LNCAP (cell line): ENCODE results near the gene SETD2.

ENCODE experiments used
- TF ChIP-seq, protein P1 (sequence below): fragments of 450-650 bp; IDR thresholded peaks from 2 replicates; pipeline ENCODE4 v1.5.1; 2017; ENCODE audit warnings: mild to moderate bottlenecking

SETD2 gene

DNA sequence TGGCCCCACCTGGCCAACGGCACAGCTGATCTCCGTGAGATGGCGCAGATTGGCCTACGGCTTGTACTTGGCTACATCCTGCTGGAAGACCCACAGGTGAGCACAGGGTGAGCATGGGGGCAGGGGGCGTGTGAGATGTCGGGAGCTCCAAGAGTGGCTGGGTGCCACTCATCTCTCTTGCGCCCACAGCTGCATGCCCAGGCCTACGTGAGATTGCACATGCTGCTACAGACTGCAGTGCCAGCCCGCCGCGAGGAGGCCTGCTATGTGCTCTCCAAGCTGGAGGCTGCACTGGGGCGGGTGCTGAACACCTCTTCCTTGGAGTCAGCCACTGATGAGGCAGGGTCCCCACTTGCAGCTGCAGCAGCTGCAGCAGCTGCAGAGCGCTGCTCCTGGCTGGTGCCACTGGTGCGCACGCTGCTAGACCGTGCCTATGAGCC is 162.2 kb downstream of the SETD2 start:
- TF ChIP-seq, protein P1, sequence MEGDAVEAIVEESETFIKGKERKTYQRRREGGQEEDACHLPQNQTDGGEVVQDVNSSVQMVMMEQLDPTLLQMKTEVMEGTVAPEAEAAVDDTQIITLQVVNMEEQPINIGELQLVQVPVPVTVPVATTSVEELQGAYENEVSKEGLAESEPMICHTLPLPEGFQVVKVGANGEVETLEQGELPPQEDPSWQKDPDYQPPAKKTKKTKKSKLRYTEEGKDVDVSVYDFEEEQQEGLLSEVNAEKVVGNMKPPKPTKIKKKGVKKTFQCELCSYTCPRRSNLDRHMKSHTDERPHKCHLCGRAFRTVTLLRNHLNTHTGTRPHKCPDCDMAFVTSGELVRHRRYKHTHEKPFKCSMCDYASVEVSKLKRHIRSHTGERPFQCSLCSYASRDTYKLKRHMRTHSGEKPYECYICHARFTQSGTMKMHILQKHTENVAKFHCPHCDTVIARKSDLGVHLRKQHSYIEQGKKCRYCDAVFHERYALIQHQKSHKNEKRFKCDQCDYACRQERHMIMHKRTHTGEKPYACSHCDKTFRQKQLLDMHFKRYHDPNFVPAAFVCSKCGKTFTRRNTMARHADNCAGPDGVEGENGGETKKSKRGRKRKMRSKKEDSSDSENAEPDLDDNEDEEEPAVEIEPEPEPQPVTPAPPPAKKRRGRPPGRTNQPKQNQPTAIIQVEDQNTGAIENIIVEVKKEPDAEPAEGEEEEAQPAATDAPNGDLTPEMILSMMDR: no peak

DNA sequence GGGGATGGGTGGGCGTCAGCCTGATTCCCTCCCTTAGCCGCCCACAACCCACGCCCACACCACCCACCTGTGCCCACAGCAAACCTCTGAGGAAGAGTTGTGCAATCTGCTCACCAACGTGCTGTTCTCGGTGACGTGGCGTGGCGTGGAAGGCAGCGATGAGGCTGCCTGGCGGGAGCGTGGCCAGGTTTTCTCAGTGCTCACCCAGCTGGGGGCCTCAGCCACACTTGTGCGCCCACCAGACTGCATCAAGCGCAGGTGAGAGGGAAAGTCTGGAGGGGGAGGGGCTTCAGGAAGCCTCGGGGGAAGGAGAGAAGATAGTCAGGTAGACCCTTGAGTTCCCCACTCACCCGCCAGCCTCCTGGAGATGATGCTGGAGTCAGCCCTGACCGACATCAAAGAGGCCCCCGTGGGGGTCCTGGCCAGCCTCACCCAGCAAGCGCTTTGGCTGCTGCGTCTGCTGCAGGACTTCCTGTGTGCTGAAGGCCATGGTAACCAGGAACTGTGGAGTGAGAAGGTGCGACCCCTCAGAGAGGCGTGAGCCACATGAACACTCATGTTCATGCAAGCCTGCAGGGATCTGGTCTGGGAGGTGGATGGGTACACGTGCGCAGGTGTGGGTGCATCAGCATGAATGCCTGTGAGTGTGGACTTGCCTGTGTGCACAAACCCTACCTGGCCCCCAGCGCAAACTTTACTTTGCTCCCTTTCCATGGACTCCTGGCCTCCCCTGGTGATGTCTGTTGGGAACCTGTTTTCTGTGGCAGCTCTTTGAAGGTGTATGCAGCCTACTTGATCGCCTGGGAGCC is 162.8 kb downstream of the SETD2 start:
- TF ChIP-seq, protein P1: no peak

DNA sequence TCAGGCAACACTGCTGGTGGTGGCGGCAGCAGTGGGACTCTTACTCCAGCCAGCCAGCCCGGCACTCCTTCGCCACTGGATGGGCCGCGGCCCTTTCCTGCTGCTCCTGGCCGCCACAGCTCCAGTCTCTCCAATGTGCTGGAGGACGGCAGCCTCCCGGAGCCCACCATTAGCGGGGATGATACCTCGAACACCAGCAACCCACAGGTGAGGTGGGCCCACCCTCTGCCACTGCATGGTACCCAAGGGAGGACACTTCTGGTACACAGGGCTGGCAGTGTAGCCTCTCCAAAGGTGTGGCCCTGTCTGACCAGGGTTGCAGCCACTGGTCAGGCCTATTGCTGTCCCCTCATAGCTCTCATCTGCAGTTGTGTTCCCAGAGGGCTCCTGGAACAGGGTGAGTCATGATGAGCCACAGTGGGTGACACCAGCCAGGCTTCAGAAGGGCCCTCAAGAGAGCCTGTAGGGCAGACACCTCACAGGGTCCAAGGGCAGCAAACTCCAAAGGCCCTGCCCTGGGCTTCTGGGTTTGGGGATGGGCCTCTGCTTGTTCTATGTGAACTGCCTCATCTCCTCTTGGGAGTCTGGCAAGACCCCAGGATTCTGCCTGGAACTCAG is 163.6 kb downstream of the SETD2 start:
- TF ChIP-seq, protein P1: no peak

DNA sequence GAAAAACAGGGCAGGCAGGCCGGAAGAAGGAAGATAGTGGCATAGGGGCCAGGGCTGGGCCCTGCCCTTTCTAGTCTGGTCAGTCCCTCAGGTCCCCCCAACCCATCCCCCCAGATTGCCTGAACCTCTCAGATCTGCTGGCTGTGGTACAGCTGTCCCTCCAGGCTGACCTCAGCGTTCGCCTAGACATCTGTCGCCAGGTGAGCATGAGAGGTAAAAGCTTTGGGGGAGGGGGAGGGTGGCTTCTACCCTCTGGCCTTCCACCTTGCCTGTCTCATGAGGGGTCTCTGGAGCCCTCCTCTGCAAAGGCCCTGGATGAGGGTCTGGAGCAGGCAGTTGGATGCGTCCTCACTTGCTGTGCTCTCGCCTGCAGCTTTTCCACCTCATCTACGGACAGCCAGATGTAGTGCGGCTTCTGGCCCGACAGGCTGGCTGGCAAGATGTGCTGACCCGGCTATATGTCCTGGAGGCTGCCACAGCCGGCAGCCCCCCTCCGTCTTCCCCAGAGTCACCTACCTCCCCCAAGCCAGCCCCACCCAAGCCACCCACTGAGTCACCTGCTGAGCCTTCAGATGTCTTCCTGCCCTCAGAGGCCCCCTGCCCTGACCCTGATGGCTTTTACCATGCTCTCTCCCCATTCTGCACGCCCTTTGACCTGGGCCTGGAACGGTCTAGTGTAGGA is 164.3 kb downstream of the SETD2 start:
- TF ChIP-seq, protein P1: no peak

DNA sequence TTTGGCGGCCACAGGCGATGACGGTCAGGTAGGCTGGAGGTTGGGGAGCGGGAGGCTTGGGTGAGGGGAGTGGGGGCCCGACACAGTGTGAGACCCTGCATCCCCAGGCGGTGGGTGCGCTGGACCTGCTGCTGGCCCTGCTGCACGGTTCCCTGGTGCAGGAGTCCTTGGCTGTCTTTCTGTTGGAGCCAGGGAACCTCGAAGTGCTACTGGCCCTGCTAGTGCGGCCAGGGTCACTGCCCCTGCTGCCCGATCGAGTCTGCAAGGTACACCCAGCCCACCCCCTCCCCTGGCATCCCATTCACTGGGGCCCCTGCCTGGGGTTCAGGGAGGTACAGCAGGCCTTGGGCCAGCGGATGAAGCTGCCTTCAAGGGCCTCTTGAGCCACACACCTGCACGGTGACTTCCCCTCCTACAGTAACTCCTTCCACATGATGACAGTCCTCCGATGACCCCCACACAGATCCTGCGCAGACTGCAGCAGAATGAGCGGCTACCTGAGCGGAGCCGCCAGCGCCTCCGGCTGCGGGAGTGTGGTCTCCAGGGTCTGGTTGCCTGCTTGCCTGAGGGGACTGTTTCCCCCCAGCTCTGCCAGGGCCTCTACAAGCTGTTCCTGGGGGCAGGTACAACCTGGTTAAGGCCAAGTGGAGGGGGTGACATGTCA is 164.9 kb downstream of the SETD2 start:
- TF ChIP-seq, protein P1: no peak

DNA sequence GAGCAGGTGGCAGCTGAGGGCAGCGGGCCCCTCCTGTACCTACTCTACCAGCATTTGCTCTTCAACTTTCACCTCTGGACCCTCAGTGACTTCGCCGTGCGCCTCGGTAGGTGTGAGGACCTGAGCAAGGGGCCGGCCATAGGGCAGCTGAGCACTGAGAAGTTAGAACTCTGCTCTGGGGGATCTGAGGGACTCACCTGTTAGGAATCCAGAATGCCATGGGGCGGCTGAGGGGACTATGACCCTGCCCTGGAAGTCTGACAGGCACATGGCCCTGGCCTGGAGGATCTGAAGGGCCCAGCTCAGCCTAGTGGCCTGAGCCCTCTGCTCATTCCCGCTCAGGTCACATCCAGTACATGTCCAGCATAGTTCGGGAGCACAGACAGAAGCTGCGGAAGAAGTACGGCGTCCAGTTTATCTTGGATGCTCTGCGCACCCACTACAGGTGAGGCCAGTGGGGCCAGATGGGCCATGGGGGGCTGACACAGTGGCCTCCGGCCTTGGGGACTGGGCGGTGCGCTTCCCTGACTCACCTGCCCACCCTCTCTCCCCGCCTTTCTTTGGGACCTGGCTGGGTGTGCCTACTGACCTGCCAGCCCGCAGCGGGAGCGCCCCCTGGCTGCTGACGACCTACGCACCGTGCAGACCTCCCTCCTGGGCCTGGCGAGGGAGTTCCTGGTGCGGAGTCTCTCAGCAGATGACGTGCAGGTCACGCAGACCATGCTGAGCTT is 165.6 kb downstream of the SETD2 start:
- TF ChIP-seq, protein P1: peak; percentile 89
